HG03196 (cell line): ENCODE results near the gene HIPK4.
"Not testable (repeated sequence)": the region's sequence is repeated elsewhere in the genome, so short reads cannot be mapped to it uniquely, and the experiment has no call there.

Experiments used
- ATAC-seq: cut with Tn5 transposase; IDR thresholded peaks from one replicate; pipeline ENCODE4 v1.9.1; 2021; ENCODE audit not compliant: unreplicated experiment

Gene HIPK4

DNA sequence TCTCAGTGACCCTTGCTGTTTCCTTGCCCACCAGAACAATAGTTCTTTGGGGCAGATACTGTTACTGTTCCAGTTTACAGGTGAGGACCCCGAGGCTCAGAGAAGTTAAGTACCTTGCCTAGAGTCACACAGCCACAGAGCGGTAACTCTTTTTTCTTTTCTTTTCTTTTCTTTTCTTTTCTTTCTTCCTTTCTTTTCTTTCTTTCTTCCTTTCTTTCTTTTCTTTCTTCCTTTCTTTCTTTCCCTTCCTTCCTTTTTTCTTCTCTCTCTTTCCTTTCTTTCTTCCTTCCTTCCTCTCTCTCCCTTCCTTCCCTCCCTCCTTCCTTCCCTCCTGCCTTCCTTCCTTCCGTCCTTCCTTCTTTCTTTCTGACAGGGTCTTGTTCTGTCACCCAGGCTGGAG, 28.1 kb upstream of the HIPK4 start:
- ATAC-seq: no peak

DNA sequence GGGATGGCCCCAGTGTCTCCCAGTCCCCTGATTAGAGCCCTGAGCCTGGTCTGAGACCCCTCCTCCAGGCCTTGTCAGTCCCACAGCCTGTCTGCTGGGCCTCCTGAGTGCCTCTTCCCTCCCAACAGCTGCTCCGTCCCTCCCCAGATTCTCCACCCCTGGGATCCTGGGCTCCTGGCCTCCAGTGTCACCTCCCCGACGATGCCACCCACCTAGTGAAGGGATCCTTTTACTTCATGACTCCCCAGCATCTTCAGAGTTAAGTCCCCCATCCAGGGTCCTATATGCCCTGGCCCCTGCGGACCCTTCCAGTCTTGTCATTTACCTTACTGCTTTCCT, 27.6 kb upstream of the HIPK4 start:
- ATAC-seq: no peak

DNA sequence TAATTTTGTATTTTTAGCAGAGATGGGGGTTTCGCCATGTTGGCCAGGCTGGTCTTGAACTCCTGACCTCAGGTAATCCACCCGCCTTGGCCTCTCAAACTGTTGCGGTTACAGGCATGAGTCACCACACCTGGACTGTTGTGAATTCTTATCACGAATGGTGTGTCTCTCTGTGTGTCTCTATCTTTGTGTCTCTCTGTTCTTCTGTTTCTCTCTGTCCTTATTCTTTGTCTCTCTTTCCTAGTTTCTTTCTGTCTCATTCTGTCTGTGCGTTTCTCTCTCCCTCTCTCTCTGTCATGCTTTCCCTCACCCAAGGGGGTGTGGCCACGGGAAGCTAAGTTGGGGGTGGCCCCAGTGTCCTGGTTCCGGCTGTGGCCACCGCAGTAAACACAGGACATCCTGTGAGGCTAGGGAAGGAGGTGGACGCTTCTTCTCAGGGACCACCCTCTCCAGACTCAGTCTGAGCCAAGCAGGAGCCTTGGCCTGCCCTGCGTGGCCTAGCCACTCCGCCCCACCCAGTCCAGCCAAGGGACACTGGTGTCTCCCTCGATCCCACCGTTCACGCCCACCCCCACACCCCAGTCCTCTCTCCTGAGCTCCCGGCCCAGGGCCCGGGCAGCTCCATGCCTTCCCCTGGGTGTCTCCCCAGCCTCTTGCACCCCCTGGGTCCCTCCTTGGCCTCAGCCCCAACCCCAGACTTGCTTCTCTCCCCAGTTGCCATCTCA, 27.1 kb upstream of the HIPK4 start:
- ATAC-seq: no peak

DNA sequence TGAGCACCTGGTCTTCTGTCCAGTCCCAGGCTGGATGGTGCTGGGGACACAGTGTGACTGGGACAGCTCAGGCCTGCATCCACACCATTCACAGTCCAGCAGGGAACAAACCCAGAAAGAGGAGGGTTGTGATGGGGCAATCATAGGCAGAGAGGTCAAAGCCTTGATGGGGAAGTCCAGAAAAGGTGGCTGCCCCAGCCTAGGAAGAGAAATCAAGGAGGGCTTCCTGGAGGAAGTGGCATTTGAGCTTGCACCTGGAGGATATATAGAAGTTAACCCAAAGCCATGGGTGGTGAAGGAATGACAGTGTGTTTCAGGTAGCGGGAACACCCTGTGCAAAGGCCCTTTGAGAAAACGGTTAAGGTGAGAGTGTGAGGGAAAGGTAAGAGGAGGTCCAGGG, 25.8 kb upstream of the HIPK4 start:
- ATAC-seq: no peak

DNA sequence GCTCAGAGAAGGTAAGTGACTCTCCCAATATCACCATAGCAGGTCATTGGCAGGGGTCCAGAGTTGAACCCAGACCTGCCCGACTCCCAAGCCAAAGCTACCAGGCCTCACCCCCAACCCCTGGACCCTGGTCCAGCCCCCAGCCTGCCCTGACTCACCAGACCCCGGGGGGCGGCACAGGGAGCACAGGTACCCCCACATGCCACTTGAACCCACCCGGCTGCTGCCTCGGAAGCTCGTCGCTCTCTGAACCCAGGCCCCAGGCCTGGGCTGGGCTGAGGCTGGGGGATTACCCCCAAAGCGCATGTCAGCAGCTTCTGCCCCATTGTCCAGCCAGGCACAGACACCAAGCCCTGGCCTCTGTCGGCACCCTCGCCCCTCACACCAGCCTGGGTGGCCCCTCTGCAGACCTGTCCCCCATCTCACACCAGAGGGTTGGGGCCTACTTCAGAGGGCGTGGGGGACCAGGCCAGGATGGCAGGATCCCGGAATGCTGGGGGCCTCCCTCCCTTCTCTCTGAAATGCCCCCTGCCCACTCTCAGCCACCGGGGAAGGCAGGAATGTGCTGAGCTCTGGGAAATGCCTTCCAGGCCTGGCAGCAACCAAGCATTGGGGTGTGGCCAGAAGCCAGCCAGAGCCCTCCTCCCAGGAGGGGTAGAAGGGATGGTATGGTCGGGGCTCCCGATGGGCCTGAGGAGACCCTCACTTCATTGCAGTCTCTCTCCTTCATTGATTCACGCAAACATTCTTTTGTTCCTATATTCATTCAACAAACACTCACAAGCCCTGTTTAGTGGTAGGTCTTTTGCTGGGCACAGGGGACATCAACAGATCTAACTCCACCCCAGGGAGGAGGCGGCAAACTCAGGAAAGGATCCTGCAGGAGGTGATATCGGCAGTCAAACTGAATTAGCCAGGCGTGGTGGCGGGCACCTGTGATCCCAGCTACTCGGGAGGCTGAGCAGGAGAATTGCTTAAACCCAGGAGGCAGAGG, 24.9 kb upstream of the HIPK4 start:
- ATAC-seq: no peak

DNA sequence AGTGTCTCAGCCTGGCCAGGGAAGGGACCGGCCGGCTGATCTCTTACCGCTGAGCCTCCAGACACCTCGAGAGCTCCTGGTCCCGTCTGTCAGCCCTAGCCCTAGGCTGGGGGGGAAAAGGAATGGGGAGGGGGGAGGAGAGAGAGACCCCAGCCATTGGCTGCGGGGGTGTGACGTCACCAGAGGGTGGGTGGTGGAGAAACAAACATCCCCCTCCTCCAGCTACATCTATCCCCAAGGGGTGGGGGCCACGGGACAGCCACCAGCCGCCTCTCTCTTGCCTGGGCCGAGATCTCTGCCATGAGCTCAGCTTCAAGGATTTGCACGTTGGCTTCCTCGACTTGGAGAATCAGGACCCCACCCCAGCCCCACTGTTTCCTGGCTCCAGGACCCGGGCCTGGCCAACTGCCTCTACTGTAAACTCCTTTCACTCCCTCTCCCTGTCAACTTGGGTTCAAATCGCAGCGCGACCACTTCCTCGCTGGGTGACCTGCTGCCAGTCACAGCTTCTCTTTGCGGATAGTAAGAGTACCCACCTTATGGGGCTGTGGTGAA, 23.4 kb upstream of the HIPK4 start, which contains the start of gene PRX:
Gene PRX, minus strand, starts transcription at position 88 of the 555 bp plus-strand sequence. CDS start 5,446 bp downstream, outside the sequence.
- ATAC-seq: no peak

DNA sequence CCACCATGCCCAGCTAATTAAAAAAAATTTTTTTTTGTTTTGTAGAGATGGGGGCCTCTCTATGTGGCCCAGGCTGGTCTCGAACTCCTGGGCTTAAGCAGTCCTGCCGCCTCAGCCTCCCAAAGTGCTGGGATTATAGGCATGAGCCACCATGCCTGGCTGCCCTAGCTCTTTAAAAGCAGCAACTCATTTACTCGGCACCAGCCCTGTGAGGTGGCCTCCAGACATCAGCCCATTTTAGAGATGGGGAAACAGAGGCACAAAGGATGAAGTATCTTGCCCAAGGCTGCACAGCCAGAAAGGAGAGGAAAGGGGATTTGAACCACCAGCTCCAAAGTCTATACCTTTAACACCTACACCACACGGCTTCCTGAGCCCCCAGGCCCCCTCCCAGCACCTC, 22.9 kb upstream of the HIPK4 start:
- no peak for ATAC-seq

DNA sequence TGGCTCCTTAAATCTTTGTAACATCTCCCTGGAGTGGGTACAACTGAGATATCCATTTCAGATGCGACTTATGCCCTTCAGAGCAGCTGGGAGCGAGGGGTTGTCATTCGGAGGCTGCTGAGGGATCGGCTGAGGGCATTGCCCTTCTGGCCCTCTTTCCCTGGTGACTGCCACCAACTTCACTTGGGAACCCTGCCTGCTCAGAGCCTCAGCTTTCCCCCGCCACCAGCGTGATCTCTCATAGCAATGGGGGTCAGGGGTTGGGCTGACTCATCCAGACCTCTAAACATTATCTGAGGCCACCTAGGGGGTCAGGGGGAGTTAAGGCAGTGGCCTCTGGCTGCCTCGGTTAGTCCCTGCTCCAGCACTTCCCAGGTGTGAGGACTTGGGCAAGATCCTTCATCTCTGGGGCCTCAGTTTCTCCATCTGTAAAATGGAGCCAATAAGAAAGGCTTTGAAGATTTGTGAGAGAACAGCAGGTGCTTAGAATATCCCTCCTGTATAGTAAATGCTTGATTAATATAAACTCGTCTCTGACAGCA, 22.0 kb upstream of the HIPK4 start:
- no peak for ATAC-seq

DNA sequence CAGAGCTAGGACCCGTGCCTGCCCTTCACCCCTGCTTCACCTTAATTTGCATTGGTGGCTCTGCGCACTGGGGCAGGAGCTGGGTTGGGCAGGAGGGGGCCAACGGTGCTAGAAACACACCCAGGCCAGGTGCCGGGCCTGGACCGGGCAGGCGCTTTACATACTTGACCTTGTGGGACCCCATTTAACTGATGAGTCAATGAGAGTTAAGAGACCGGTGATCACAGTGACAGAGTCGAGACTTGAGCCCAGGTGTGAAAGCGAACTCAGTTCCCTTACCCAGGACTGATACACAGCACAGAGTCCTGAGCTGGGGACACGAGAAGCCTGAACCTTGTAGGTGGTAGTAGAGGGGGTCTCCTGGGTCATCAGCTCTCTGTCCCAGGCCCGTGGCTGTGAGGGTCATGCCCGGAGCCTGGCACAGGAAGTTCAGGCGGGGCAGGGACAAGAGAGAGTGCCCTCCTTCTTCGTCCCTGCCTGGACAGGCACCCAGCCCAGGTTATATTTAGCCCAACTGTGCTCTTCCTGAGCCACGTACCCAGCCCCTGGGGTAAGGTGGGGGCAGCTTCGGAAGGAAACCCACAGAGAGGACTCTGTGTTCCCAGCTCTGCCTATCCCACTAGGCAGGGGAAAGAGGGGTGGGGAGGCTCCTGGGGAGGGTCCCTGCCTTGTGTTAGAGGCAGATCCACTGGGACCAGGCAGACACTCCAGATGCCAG, 21.3 kb upstream of the HIPK4 start:
- ATAC-seq: no peak

DNA sequence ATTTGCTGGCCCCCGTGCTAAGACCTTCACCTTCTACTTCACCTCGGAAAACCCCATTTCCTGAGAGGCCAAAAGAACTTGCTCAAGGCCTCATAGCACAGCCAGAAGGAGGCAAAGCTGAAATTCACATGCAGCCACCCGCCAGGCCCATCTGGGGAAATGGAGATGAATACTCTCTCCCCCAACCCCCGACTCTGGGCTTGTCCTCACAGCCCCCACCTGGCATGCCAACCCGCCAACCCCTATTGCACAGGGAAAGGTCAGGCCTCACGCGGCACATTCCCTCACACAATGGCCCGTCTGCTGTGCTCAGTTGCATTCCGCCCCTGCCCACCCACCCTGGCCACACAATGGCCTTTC, 20.0 kb upstream of the HIPK4 start:
- ATAC-seq: no peak

DNA sequence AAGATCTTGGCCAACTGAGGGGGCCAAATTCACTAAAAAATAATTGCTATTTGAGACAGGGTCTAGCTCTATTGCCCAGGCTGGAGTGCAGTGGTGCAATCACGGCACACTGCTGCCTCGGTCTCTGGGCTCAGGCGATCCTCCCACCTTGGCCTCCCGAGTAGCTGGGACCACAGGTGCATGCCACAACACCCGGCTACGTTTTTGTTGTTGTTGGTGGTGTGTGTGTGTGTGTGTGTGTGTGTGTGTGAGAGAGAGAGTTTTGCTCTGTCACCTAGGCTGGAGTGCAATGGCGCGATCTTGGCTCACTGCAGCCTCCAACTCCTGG, 18.6 kb upstream of the HIPK4 start:
- ATAC-seq: not testable (repeated sequence)

DNA sequence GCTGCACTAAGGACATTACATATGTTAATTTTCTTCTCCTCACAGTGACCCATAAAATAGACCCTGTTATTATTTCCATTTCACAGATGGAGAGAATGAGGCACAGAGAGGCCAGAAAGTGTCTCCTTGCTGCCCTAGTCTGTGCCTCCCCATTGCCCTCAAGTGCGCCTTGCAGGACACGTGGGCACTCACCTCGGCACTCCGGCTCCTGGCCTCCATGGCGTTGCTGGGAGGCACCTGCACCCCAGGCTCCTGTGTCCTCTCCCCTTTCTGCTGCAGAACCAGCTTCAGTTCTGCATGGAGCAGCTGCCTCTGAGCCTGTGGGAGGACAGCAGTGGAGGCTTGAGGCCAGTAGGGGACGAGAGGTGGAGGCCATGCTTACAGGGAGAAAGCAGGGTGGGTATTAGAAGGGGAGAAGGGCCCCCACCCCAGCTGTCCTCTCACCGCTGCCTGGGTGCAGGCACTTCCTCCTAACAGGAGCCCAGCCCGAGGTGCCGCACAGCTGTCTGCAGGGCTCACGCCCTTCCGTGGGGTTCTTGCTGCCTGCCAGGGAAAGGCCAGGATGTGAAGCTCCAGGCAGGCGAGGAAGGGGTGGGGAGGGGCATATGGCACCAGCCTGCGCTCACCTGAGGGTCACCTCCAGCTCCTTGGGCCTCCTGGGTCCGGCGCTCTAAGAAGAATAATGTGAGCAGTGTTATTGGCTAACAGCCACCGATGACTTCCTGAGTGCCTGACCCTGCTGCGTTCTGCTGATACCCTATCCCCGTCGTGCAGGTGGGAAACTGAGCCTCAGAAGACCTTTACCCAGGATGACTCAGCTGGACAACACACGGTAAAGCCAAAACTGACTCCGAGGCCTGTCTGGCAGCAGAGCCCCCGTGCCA, 18.0 kb upstream of the HIPK4 start:
- ATAC-seq: no peak

DNA sequence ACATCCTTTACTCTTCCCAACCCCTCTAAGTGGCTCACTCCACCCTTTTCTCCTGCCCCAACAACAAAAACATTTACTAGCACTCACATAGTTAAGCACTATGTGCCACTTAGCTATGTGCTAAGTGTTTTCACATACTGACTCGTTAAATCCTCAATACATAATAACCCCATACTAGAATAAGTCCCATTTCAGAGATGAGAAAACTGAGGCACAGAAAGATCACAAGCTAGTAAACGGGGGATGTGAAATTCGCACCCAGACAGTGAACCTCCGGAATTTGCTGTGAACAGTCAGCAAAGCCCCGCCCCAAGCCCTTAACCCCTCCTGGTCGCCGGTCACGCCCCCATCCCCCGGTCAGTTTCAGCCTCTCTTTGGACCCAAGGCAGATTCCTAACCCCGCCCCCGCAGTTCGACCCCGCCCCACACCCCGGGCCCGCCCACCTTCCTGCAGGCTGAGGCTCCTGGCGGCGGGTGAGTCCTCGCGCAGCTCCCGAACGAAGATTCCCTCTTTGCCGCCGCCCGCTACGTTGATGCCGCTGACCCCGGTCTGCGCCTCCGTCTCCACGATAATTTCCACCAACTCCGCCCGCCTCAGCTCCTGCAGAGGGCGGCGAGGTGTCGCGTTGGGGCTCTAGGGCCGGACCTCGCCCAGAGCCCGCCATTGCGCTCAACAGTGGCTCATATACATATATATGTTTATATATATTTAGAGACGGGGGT, 13.4 kb upstream of the HIPK4 start:
- peak; percentile 71 for ATAC-seq

DNA sequence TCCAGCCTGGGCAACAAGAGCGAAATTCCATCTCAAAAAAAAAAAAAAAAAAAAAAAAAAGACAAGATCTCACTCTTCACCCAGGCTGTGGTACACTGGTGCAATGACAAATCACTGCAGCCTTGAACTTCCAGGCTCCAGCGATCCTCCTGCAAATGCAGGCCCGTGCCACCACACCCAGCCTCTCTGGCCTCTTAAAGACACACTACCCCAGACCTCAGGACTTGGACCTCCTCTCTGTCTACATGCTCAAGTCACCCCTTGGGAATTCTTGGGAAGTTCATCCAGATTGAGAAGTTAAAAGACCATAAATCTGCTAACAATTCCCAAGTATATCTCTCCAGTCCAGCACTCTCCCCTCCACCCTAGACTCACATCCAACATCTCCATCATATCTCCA, 10.6 kb upstream of the HIPK4 start:
- no peak for ATAC-seq

DNA sequence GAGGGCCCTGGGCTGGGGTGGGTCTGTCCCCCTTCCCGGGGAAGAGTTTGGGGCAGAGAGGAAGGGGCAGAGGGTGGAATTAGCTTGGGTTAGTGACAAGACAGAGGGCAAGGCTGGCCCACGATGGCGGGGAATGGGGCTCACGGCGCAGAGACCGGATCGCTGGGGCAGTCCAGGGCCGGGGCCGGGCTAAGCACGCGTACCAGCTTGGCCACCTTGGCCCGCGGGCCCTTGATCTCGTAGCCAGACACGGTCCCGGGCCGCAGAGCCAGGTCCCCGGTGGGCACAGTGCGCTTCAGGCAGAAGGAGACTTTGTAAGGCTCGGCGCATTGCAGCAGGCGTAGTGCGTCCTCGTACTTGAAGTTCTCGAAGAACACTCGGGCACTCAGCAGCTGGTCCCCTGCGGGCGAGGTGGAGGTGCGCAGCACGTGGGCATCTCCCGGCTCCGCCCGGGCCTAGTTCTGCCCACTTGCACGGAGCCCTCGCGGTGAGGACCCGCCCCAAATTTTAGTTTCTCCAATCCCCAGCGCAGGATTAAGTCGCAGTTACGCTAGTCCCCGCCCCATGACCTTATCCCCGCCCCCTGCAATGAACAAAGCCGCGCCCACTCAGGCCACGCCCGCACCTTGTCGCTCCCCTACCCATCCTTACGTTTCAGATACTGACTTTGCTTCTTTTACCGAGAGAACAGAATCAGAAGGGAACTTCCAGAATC, 8.6 kb upstream of the HIPK4 start:
- no peak for ATAC-seq

DNA sequence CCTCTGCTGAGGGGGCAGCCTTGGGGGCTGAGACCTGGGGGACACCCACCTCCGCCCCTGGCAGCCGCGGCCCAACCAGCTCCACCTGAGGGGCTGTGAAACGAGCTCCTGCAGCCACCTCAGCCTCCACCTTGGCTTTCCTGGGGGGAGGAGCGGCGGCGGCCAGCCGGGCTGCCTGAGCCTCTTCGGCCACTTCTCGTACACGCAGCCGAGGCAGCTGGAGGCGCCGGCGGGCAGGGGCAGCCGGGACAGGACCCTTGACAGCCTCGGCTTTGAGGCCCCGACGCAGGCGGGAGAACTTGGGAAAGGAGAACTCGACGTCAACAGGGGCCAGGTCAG, 7.6 kb upstream of the HIPK4 start:
- no peak for ATAC-seq

DNA sequence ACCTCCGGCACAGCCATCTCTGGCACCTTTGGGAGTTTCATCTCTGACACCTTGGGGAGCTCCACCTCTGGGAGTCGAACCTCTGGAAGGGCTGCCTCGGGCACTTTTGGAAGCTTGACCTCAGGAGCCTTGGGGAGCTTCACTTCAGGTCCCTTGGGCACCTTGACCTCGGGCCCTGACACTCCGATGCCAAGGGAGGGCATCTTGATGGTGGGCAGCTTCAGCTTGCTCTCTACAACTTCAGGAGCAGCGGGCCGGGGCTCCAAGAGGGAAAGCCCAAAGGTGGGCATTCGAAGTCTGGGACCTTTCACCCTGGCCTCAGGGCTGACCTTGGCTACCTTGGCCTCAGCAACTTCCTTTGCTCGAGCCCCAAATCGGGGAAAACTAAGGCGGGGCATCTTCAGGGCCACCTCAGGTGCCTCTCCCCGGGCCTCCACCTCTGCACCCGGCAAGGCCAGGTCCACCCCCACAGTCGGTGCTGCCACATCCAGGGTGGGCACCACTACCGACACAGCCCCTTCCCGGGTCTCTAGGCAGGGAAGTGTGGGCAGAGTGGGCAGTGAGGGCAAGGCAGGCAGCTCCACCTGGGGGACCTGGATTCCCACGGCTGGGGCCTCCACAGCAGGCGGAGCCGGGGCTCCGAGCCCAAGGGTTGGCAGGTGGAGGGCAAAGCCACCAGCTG, 7.0 kb upstream of the HIPK4 start:
- ATAC-seq: no peak

DNA sequence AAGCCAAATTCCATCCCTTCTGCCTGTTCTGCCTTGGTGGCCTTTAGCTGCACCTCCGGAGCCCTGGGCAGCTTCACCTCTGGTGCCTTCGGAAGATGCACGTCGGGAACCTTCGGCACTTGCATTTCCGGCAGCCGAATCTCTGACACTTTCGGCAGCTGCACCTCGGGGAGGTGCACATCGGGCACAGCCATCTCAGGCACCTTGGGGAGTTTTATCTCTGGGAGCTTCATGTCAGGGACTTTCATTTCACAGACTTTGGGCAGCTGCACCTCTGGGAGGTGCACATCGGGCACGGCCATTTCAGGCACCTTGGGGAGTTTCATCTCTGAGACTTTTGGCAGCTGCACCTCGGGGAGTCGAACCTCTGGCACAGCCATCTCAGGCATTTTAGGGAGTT, 6.0 kb upstream of the HIPK4 start:
- ATAC-seq: no peak

DNA sequence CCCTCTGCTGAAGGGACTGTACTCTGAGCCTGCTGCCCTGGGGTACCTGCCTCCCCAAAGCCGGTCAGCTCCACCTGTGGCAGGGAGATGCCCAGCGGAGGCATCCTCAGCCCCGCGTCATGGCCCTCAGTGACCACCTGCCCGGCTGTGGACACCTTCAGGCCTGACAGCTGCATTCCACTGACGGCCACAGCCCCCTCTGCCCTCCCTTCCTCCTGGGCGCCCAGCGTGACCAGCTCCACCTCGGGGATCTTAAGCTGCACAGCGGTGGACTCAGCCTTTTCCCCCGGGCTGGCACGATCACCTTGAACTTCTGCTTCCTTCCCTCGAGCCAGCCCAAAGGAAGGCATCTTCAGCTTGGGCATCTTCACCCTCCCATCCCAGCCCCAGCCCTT, 4.8 kb upstream of the HIPK4 start:
- ATAC-seq: no peak
